OCI-LY1 (cell line): ENCODE data around the gene UBR4.

Experiments
- H2AFZ ChIP-seq: fragments of 200-600 bp; sonication (generic), shearing (Covaris generic); 2 replicates; pipeline ENCODE4 v1.6.0; 2014; ENCODE audit warnings: antibody characterized with exemption, mild to moderate bottlenecking, low read length
- H3F3A ChIP-seq: fragments of 200-600 bp; sonication (generic), shearing (Covaris generic); 2 replicates; pipeline ENCODE4 v1.6.0; 2014; ENCODE audit warnings: mild to moderate bottlenecking, antibody characterized with exemption, low read length, moderate library complexity; ENCODE audit not compliant: insufficient read depth
- H3K27ac ChIP-seq: fragments of 200-600 bp; sonication (generic); 2 replicates; pipeline ENCODE4 v1.5.1; 2014; ENCODE audit warnings: low read length, mixed run types, mild to moderate bottlenecking, low read depth; ENCODE audit not compliant: poor library complexity, severe bottlenecking
- H3K27me3 ChIP-seq: fragments of 200-600 bp; sonication (generic); 2 replicates; pipeline ENCODE4 v1.6.0; 2014; ENCODE audit warnings: antibody characterized with exemption, mild to moderate bottlenecking, low read length, moderate library complexity; ENCODE audit not compliant: insufficient read depth
- H3K36me3 ChIP-seq: fragments of 200-600 bp; sonication (generic); 2 replicates; pipeline ENCODE4 v1.6.1; 2014; ENCODE audit warnings: mild to moderate bottlenecking, antibody characterized with exemption, low read length, moderate library complexity, mixed read lengths; ENCODE audit not compliant: insufficient read depth
- H3K4me1 ChIP-seq: fragments of 200-600 bp; sonication (generic); 2 replicates; pipeline ENCODE4 v1.5.1; 2014; ENCODE audit warnings: mild to moderate bottlenecking, low read length, moderate library complexity; ENCODE audit not compliant: insufficient read depth, severe bottlenecking
- H3K4me2 ChIP-seq: fragments of 200-600 bp; sonication (generic), shearing (Covaris generic); 2 replicates; pipeline ENCODE4 v1.6.1; 2014; ENCODE audit warnings: low read length
- H3K4me3 ChIP-seq: fragments of 200-600 bp; sonication (generic); 2 replicates; pipeline ENCODE4 v1.5.1; 2014; ENCODE audit warnings: low read length, low read depth, mild to moderate bottlenecking, mixed read lengths; ENCODE audit not compliant: poor library complexity, severe bottlenecking
- H3K79me2 ChIP-seq: fragments of 200-600 bp; shearing (Covaris generic); 2 replicates; pipeline ENCODE4 v1.6.1; 2016; ENCODE audit warnings: mixed run types, low read length, mixed read lengths; ENCODE audit not compliant: insufficient read depth
- H3K9ac ChIP-seq: fragments of 200-600 bp; sonication (generic), shearing (Covaris generic); 2 replicates; pipeline ENCODE4 v1.6.1; 2014; ENCODE audit warnings: mild to moderate bottlenecking, low read length, mixed read lengths
- H3K9me2 ChIP-seq: fragments of 200-600 bp; sonication (generic), shearing (Covaris generic); 2 replicates; pipeline ENCODE4 v1.6.1; 2014; ENCODE audit warnings: low read depth, mild to moderate bottlenecking, low read length, mixed read lengths
- H3K9me3 ChIP-seq: fragments of 200-600 bp; shearing (Covaris generic); 2 replicates; pipeline ENCODE4 v1.6.1; 2014; ENCODE audit warnings: low read length, mixed read lengths
- H4K20me1 ChIP-seq: fragments of 200-600 bp; sonication (generic), shearing (Covaris generic); 2 replicates; pipeline ENCODE4 v1.6.0; 2016; ENCODE audit warnings: mild to moderate bottlenecking, low read length; ENCODE audit not compliant: insufficient read depth
- EZH2 ChIP-seq: fragments of 200-600 bp; sonication (generic), shearing (Covaris generic); IDR thresholded peaks from 2 replicates; pipeline ENCODE4 v1.8.0; 2017; ENCODE audit warnings: borderline replicate concordance, mixed run types, mild to moderate bottlenecking, antibody characterized with exemption, low read length, moderate library complexity, mixed read lengths
- TF ChIP-seq, protein P1 (sequence below): fragments of 200-600 bp; sonication (generic), shearing (Covaris generic); IDR thresholded peaks from 2 replicates; pipeline ENCODE4 v1.5.1; 2017; ENCODE audit warnings: mild to moderate bottlenecking, antibody characterized with exemption, low read length, moderate library complexity, mixed read lengths

Gene UBR4

DNA sequence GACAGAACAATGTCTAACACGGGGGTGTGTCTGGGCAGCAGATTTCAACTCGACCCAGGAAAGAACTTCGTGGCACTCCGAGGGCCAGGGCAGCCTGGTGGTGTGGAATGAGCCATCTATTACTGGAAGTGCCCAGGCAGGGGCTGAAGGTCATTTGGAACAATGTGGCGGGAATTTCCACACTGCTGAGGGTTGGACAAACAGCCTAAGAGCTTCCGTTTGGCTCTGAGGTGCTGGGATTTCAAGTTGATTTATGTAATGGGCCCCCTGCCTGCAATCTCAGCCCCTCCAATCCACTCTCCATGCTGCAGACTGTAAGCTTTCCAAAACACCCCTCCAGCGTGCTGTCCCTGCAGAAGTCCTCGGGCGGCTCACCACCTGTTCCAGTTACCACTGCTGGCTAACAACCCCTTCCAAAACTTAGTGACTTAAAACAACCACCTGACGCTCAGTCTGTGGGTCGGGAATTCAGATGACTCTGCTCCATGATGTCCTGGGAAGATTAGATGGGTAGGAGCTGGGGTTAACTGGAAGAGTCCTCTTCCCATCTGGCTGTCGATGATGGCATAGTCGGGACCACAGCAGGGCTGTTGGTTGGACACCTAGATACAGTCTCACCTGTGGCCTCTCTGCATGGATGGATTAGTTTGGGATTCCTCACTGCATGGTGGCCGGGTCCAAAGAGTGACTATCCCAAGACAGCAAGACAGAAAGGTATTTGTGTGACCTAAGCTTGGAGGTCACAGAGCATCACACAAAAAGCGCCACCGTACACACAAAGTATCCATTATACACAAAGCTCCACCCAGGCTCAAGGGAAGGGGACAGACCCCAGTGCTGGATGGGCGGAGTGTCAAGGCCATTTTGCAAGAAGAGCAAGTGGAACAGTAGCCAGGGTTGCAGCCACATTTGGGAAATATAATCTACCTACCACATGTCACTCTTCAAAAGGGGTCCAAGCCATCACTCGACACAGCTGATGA lies 163.9 kb downstream of the UBR4 start:
- Histone ChIP-seq H3K27me3 (peaks cover 10% of the 10 kb centered on the region; the same call in 1 of the 2 replicates), H3K9ac (no peak overlapping the region), H3K36me3 (no peaks in the 10 kb centered on the region), H2AFZ (no peak overlapping the region), H3F3A (no peaks in the 10 kb centered on the region), H3K4me3 (no peak overlapping the region), H3K4me2 (no peak overlapping the region), H3K27ac (no peak overlapping the region), H3K79me2 (no peaks in the 10 kb centered on the region), H3K9me2 (no peaks in the 10 kb centered on the region), H4K20me1 (no peaks in the 10 kb centered on the region), H3K9me3 (no peaks in the 10 kb centered on the region), H3K4me1 (no peaks in the 10 kb centered on the region)
- TF ChIP-seq EZH2: no peak
- TF ChIP-seq, protein P1, sequence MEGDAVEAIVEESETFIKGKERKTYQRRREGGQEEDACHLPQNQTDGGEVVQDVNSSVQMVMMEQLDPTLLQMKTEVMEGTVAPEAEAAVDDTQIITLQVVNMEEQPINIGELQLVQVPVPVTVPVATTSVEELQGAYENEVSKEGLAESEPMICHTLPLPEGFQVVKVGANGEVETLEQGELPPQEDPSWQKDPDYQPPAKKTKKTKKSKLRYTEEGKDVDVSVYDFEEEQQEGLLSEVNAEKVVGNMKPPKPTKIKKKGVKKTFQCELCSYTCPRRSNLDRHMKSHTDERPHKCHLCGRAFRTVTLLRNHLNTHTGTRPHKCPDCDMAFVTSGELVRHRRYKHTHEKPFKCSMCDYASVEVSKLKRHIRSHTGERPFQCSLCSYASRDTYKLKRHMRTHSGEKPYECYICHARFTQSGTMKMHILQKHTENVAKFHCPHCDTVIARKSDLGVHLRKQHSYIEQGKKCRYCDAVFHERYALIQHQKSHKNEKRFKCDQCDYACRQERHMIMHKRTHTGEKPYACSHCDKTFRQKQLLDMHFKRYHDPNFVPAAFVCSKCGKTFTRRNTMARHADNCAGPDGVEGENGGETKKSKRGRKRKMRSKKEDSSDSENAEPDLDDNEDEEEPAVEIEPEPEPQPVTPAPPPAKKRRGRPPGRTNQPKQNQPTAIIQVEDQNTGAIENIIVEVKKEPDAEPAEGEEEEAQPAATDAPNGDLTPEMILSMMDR: no peak

DNA sequence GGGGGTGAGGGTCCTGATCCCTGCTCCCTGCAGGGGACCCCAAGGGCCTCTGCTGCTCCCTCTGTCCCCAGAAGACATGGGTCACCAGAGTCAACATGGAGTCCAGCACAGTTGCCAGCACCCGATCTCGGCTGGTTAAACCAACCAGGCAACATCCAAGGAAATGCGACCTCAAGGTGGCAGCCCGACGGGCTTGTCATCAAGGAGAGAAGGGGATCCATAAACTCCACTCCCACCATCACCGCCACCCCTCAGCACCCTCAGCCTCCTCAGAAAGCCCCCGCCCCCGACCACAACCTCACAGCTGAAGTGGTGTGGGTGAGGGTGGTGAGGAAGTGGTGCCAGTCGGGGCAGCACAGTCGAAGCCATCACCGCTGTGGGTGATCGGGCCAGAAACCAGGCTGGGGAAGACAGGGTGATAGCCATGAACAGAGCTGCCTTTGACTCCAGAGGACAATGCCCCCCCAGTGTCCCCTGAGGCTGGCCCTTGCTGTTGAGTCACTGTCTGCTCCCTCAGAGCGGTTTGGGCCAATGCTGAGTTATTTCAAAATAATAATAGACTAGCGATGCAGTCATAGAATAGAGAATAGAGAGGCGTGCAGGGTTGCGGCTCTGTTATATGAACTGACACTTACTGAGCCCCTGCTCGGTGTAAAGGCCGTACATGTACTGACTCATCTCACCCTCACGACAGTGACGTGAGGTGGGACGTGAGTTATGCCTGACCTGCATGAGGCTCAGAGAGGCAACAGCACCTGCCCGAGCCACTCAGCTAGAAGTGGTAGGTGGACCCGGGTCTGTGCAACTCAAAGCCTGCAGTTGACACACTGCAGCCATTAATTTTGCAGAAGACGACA lies 164.9 kb downstream of the UBR4 start:
- H3K27me3 ChIP-seq: peaks cover 10% of the 10 kb centered on the region; the same call in 1 of the 2 replicates
- H3K27ac ChIP-seq: no peak overlapping the region
- H3K36me3 ChIP-seq: no peaks in the 10 kb centered on the region

DNA sequence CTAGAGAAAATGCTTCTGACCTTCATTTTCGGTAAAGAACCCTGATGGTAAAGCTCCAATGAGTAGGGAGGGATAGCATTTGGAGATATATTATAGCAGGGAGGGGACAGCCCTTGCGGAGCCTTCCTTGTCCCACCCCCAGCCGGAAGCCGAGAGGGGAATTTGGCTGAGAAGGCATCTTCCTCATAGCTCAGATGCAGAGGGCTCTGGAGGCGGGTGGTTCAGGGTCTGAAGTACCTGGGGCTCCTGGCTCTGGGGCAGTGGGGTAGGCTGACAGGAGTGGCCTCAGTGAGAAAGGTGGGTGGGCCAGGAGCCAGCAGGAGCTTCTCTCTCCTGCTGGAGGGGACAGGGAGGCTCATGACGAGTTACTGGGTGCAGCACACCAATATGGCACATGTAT lies 165.6 kb downstream of the UBR4 start:
- no peak overlapping the region for H3K27ac ChIP-seq
- no peak overlapping the region for H2AFZ ChIP-seq
- peaks cover 10% of the 10 kb centered on the region; the same call in 1 of the 2 replicates for H3K27me3 ChIP-seq
- no peaks in the 10 kb centered on the region for H3F3A ChIP-seq
- H3K9ac ChIP-seq: no peak overlapping the region
- H3K4me3 ChIP-seq: no peak overlapping the region
- H3K9me2 ChIP-seq: no peaks in the 10 kb centered on the region
- H4K20me1 ChIP-seq: no peaks in the 10 kb centered on the region
- TF ChIP-seq, protein P1: no peak
- no peak for TF ChIP-seq EZH2
- H3K36me3 ChIP-seq: no peaks in the 10 kb centered on the region
- H3K4me2 ChIP-seq: no peak overlapping the region
- H3K4me1 ChIP-seq: no peaks in the 10 kb centered on the region
- H3K79me2 ChIP-seq: no peaks in the 10 kb centered on the region
- H3K9me3 ChIP-seq: no peaks in the 10 kb centered on the region

More for the DNA sequence above, 164.9 kb downstream of the UBR4 start:
- Histone ChIP-seq H3K79me2 (no peaks in the 10 kb centered on the region), H3F3A (no peaks in the 10 kb centered on the region), H3K4me2 (no peak overlapping the region), H3K9me2 (no peaks in the 10 kb centered on the region), H2AFZ (no peak overlapping the region), H3K4me3 (no peak overlapping the region), H4K20me1 (no peaks in the 10 kb centered on the region), H3K9ac (no peak overlapping the region), H3K9me3 (no peaks in the 10 kb centered on the region), H3K4me1 (no peaks in the 10 kb centered on the region)
- TF ChIP-seq, protein P1: no peak
- no peak for TF ChIP-seq EZH2
